HCT116 (cell line): ENCODE measurements around the gene ERRFI1.

ENCODE experiments used
- EZH2 ChIP-seq: fragments of 200-600 bp; sonication (generic); IDR thresholded peaks from 2 replicates; pipeline ENCODE4 v1.6.1; 2017; ENCODE audit warnings: antibody characterized with exemption, mixed run types
- EZH2phosphoT487 ChIP-seq: fragments of 200-600 bp; IDR thresholded peaks from 2 replicates; pipeline ENCODE4 v1.6.1; 2018; ENCODE audit warnings: antibody characterized with exemption, borderline replicate concordance
- POLR2A ChIP-seq: IDR thresholded peaks from 2 replicates; pipeline ENCODE4 v1.7.0; 2011; ENCODE audit warnings: borderline replicate concordance; ENCODE audit not compliant: insufficient read depth, insufficient read length; ENCODE audit errors: extremely low read depth
- POLR2AphosphoS5 ChIP-seq: IDR thresholded peaks from 2 replicates; pipeline ENCODE4 v1.6.1; 2011; ENCODE audit warnings: mild to moderate bottlenecking, low read depth, low read length, moderate library complexity
- SP1 ChIP-seq: IDR thresholded peaks from 2 replicates; pipeline ENCODE4 v1.6.1; 2012; ENCODE audit warnings: low read depth
- YY1 ChIP-seq: IDR thresholded peaks from 2 replicates; pipeline ENCODE4 v1.6.1; 2011; ENCODE audit warnings: low read length, low read depth, moderate library complexity, mild to moderate bottlenecking; ENCODE audit not compliant: insufficient replicate concordance; ENCODE audit errors: extremely low read depth
- TF ChIP-seq, protein P1 (sequence below): IDR thresholded peaks from 2 replicates; pipeline ENCODE4 v1.6.1; 2011; ENCODE audit warnings: mild to moderate bottlenecking, low read length, moderate library complexity; ENCODE audit not compliant: insufficient replicate concordance; ENCODE audit errors: extremely low read depth
- TF ChIP-seq, protein P2 (sequence below), 3 experiments: fragments of 200-600 bp in 1 of 3; sonication (generic) in 1 of 3; IDR thresholded peaks in 2 of 3; conservative IDR thresholded peaks in 1 of 3; 2 replicates each; pipeline ENCODE4 v1.5.1; 2012 to 2017; ENCODE audit warnings: low read depth in 2 of 3, low read length in 2 of 3, antibody characterized with exemption in 1 of 3, borderline replicate concordance in 1 of 3, control low read depth in 1 of 3, mild to moderate bottlenecking in 1 of 3, mixed read lengths in 1 of 3, mixed run types in 1 of 3, moderate library complexity in 1 of 3; ENCODE audit not compliant: insufficient read depth in 1 of 3
- TF ChIP-seq, protein P3 (sequence below): IDR thresholded peaks from 2 replicates; pipeline ENCODE4 v1.6.1; 2012

DNA sequence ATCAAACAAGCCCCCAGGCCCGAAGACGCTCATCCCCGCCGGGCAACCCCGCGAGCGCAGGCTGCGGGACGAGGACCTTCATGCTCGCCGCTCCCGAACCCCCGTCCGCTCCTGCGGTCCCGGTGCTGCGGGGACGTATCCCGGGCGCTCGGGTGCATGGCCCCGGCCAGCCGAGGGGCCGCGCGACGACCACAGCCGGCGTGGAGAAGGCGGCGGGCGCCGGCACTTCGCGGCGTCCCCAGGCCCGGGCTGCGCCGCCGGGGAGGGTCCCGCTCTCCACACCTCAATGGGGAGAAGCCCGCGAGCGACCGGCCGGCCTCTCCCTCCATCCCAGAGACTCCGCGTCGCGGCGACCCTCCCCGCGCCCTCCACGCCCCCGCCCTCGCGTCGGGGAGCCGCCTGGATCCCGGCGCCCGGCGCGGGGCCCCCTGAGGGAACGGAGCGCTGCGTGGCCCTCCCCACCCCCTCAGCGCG, 401 bp downstream of the ERRFI1 start:
- TF ChIP-seq, protein P1, sequence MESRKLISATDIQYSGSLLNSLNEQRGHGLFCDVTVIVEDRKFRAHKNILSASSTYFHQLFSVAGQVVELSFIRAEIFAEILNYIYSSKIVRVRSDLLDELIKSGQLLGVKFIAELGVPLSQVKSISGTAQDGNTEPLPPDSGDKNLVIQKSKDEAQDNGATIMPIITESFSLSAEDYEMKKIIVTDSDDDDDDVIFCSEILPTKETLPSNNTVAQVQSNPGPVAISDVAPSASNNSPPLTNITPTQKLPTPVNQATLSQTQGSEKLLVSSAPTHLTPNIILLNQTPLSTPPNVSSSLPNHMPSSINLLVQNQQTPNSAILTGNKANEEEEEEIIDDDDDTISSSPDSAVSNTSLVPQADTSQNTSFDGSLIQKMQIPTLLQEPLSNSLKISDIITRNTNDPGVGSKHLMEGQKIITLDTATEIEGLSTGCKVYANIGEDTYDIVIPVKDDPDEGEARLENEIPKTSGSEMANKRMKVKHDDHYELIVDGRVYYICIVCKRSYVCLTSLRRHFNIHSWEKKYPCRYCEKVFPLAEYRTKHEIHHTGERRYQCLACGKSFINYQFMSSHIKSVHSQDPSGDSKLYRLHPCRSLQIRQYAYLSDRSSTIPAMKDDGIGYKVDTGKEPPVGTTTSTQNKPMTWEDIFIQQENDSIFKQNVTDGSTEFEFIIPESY, result no peak
- TF ChIP-seq POLR2AphosphoS5 (no peak), POLR2A (no peak), YY1 (no peak), SP1 (no peak), EZH2phosphoT487 (no peak), EZH2 (no peak)
- TF ChIP-seq, protein P2, sequence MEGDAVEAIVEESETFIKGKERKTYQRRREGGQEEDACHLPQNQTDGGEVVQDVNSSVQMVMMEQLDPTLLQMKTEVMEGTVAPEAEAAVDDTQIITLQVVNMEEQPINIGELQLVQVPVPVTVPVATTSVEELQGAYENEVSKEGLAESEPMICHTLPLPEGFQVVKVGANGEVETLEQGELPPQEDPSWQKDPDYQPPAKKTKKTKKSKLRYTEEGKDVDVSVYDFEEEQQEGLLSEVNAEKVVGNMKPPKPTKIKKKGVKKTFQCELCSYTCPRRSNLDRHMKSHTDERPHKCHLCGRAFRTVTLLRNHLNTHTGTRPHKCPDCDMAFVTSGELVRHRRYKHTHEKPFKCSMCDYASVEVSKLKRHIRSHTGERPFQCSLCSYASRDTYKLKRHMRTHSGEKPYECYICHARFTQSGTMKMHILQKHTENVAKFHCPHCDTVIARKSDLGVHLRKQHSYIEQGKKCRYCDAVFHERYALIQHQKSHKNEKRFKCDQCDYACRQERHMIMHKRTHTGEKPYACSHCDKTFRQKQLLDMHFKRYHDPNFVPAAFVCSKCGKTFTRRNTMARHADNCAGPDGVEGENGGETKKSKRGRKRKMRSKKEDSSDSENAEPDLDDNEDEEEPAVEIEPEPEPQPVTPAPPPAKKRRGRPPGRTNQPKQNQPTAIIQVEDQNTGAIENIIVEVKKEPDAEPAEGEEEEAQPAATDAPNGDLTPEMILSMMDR (IDR thresholded peaks at IDR 0.05 in 2 of 3, conservative IDR thresholded peaks at IDR 0.05 in 1 of 3; ENCODE audit: borderline replicate concordance in 1 of 3, insufficient read depth in 1 of 3, low read depth in 2 of 3, low read length in 2 of 3), result no peak
- TF ChIP-seq, protein P3, sequence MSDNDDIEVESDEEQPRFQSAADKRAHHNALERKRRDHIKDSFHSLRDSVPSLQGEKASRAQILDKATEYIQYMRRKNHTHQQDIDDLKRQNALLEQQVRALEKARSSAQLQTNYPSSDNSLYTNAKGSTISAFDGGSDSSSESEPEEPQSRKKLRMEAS, result no peak
